Measurements from ENCODE around the gene TSPAN11.

The TSPAN11 gene

GRCh38 chr12:30978639-30979038 is 52.1 kb downstream of the TSPAN11 start:
- no peak for TF ChIP-seq CTCF (IDR thresholded peaks at IDR 0.05; ENCODE audit: borderline replicate concordance, control extremely low read depth, extremely low read depth, insufficient read depth, missing control alignments)
- DNase-seq (ENCODE audit: low spot score) = no peak
- in situ Hi-C loops (cut with MboI; ENCODE audit: low sequenced_read_pairs, unreplicated experiment) = no loop called here

- in situ Hi-C loops (cut with MboI; ENCODE audit: low sequenced_read_pairs, unreplicated experiment) = no loop called here
- DNase-seq (ENCODE audit: low spot score) = no peak
- no peak for TF ChIP-seq CTCF (IDR thresholded peaks at IDR 0.05; ENCODE audit: borderline replicate concordance, control extremely low read depth, extremely low read depth, insufficient read depth, missing control alignments)
Measured at GRCh38 chr12:30979371-30980259, 53.1 kb downstream of the TSPAN11 start.

- no peak for DNase-seq (ENCODE audit: low spot score)
- no peak for TF ChIP-seq CTCF (IDR thresholded peaks at IDR 0.05; ENCODE audit: borderline replicate concordance, control extremely low read depth, extremely low read depth, insufficient read depth, missing control alignments)
- in situ Hi-C loops (cut with MboI; ENCODE audit: low sequenced_read_pairs, unreplicated experiment) = no loop called here
Measured at GRCh38 chr12:30980955-30981662, 54.6 kb downstream of the TSPAN11 start.

- no peak for TF ChIP-seq CTCF (IDR thresholded peaks at IDR 0.05; ENCODE audit: borderline replicate concordance, control extremely low read depth, extremely low read depth, insufficient read depth, missing control alignments)
- in situ Hi-C loops (cut with MboI; ENCODE audit: low sequenced_read_pairs, unreplicated experiment) = no loop called here
- no peak for DNase-seq (ENCODE audit: low spot score)
Measured at GRCh38 chr12:30982413-30982812, 55.9 kb downstream of the TSPAN11 start.

GRCh38 chr12:30985814-30986452 is 59.4 kb downstream of the TSPAN11 start:
- in situ Hi-C loops (cut with MboI; ENCODE audit: low sequenced_read_pairs, unreplicated experiment) = no loop called here
- peak; percentile 78 for DNase-seq (ENCODE audit: low spot score)
- TF ChIP-seq CTCF (IDR thresholded peaks at IDR 0.05; ENCODE audit: borderline replicate concordance, control extremely low read depth, extremely low read depth, insufficient read depth, missing control alignments) = peak; percentile 55

GRCh38 chr12:30988086-30988485 is 61.5 kb downstream of the TSPAN11 start:
- DNase-seq (ENCODE audit: low spot score) = no peak
- in situ Hi-C loops (cut with MboI; ENCODE audit: low sequenced_read_pairs, unreplicated experiment) = no loop called here
- TF ChIP-seq CTCF (IDR thresholded peaks at IDR 0.05; ENCODE audit: borderline replicate concordance, control extremely low read depth, extremely low read depth, insufficient read depth, missing control alignments) = no peak

All from GM13976 (cell line).